Stimulated activated CD4-positive, alpha-beta T cell treated with anti-CD3 and anti-CD28 coated beads, Interleukin-2, amount 100 ng/mL, for 4 hours (primary cell): ENCODE results near the gene PPP4R3C.
"Not testable (repeated sequence)": the region's sequence is repeated elsewhere in the genome, so short reads cannot be mapped to it uniquely, and the experiment has no call there.

Source experiments
- DNase-seq: peaks from one replicate; pipeline ENCODE4 v3.0.0-alpha.2; 2020; ENCODE audit warnings: low read depth

Gene PPP4R3C

DNA sequence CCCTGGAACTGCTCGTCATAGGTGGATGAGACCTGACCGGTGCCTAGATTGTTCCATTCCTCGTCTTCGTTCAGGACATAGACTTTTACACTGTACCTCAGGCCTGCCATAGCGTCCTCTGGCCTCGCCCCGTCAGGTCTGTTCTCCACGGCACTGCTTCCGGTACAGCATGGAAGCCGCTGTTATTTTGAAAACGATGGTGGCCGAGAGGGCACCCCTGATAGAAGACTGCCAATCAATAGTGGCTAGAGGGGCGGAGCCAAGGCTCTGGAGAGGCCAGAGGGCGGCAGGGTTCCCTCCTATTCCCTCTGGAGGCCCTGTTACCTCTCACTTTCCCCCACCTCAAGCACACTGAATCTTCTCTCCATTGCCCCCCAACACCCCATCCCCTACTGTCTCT is at the start of gene PPP4R3C:
Gene PPP4R3C (minus strand): TSS at position 155 of the 400 bp plus-strand sequence. CDS start 45 bp downstream, at position 110.
- no peak for DNase-seq

- no peak for DNase-seq
Measured at GRCh38 chrX:27491397-27491796, 28.3 kb upstream of the PPP4R3C start.

- DNase-seq, result no peak
Measured at GRCh38 chrX:27466051-27466450, 2.9 kb upstream of the PPP4R3C start.

DNA sequence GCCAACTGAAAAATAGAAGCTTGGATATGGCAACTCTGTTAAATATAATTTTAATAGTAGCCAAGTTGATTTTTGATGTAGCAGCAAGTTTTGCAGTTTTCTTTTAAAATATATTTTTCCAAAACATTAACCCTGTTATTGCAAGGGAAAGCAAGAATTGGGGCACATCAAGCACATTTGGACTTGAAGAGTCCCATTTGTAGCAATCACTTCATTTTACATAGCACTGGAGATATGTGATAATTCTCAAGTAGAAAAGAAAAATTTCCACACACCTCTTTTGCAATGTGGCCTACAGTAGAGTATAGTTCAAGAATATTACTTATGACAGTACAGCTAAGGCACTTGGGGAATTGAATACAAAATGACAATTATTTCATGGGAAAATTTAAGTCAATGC is 1.9 kb upstream of the PPP4R3C start:
- DNase-seq, result no peak

- DNase-seq, result not testable (repeated sequence)
Measured at GRCh38 chrX:27459129-27459528, 4.0 kb downstream of the PPP4R3C start.

DNA sequence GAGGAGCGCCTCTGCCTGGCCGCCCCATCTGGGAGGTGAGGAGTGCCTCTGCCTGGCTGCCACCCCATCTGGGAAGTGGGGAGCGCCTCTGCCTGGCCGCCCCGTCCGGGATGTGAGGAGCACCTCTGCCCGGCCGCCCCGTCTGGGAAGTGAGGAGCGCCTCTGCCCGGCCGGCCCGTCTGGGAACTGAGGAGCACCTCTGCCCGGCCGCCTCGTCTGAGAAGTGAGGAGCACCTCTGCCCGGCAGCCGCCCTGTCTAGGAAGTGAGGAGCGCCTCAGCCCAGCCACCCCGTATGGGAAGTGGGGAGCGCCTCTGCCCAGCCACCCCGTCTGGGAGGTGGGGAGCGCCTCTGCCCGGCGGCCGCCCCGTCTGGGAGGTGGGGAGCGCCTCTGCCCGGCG is 4.6 kb downstream of the PPP4R3C start:
- not testable (repeated sequence) for DNase-seq

GRCh38 chrX:27451324-27451723 is 11.8 kb downstream of the PPP4R3C start:
- no peak for DNase-seq

DNA sequence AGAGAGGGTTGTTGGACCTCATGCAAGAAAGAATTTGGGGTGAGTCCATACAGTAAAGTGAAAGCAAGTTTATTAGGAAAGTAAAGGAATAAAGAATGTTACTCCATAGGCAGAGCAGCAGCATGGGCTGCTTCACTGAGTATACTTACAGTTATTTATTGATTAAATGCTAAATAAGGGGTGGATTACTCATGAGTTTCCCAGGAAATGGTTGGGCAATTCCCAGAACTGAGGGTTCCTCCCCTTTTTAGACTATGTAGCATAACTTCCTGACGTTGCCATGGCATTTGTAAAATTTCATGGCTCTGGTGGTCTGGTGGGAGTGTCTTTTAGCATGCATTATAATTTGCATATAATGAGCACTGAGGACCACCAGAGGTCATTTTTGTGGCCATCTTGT is 16.7 kb downstream of the PPP4R3C start:
- DNase-seq, result no peak

DNA sequence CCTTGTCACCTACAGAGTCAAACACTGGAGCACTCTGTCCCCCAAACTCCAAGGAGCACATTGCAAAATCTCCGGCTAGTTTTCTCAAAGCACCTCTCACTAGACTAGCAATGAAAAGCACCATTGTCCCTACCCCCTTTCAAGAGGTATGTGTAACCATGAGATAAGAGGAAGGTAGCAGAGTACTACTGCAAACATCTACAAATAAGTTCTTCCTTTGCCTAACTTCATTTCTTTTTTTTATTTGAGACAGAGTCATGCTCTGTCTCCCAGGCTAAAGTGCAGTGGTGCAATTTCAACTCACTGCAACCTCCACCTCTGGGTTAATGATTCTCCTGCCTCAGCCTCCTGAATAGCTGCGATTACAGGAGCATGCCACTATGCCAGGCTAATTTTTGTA is 17.7 kb downstream of the PPP4R3C start:
- no peak for DNase-seq

DNA sequence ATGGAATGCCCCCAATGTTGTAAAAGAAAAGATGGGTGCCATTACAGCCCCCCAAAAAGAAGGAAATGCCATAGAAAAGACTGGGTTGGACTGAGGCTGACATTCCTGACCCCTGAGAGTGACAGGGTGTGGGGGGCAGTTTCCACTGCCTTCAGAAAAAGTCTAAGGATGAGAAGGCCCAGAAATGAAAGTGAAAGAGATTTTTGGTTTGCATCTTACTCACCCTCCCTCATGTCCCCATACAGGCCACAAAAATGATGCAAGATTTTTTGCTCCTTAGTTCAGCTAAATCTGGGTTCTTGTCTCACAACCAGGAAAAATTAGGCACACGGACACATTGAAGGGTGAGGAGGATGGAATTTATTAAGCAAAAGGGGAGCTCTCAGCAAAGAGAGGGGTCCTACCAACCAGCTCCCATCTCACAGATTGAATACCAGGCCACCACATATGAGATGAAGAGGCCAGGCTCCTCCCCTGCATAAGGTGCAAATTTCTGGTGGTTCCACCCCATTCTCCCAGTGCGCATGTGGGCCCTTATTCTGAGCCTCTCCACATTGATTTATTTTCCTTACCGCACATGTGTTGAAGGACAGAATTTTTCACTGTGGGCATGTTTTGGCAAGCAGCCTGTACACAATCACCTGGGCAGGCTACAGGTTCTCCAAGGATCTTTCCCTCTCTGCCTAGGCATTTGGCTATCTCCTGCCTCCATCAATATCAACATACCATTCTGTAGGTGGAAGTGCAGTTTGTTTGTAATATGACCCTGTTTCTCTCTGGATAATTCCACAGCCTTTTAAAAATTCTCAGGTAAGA is 18.8 kb downstream of the PPP4R3C start:
- DNase-seq, result no peak

GRCh38 chrX:27442392-27442791 is 20.7 kb downstream of the PPP4R3C start:
- DNase-seq, result not testable (repeated sequence)

DNA sequence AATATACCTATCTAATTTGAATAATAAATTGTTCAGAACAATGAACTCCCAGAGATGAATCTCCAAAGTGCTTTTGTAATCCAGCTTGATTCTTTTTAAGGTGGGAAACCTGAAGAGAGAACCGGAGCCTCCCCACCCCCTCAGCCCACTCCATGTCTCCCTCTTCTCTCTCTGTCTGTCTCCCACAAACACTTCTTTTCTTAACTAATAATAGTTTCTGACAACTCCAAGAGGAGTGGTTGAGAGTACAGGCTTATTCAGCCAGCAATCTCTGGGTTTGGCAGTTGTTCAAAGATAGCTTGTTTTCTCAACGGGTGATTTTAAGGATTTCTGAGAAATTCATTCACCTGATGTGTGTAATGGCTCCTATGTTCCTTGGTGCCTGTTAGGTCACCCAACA is 23.4 kb downstream of the PPP4R3C start:
- no peak for DNase-seq

DNA sequence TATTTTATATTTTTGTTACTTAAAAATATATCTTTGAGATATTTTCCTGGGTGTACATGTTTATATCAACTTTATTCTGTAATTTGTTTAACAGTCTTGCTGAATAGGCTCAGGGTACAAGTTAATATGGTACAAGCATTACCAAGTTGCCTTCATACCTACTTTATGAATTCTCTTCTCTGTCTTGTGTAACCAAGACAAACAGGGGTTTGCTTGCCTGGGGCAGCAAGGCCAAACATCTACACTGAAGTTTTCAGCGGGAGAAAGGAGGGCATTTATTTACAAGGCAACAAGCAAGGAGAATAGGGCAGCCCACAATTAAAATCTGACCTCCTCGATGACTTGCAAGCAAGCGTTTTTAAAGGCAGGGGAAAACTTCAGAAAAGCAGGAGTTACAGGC is 24.2 kb downstream of the PPP4R3C start:
- no peak for DNase-seq

DNA sequence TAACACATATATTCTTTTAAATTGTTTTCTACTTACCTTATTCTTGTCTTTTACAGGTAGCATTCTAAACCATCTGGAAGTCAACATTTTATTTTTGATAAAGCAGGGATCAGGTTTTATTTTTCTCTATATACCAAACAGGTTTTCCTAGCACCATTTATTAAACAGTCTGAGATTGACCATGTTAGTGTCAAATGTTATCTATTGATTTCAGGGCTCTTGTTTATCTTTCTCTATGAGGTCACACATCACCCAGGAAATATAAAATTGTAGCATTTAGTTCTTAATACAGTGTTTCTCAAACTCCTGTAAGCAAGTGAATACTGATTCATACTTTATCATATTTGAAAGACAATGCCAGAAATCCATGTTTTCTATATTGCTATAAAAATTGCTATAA is 28.1 kb downstream of the PPP4R3C start:
- no peak for DNase-seq
